SHP77 treated with DMSO at 0.1 percent for 48 hours (cell line): ENCODE data around the gene TVP23C.
A peak's percentile ranks its signal among the peaks of the same experiment; 100 is the strongest.
"Not testable (repeated sequence)": the region's sequence is repeated elsewhere in the genome, so short reads cannot be mapped to it uniquely, and the experiment has no call there.

Experiments used
- DNase-seq: peaks from one replicate; lab custom pipeline; 2025; lab: John Stamatoyannopoulos, UW

The TVP23C gene

DNA sequence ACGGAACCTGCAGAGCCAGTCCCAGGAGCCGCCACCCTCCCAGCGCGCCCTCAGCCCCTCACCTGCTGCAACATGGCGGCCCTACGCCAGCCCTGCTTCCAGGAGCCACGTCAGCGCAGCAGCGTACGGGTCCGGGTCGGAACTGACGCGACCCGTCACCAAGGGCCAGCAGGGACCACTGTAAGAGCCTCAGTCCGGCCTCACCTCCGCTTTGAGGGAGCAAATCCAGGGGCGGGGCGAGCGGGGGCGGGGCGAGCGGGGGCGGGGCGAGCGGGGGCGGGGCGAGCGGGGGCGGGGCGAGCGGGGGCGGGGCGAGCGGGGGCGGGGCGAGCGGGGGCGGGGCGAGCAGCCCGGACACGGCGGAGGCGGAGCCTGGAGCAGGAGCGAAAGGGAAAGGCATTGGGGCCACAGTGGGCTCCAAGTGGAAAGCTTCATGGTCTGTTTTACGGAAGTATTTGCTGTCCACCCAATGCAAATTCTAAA lies at the start of gene TVP23C:
TSS of gene TVP23C (minus strand) at position 109 of the 483 bp plus-strand sequence. CDS start at position 74, 35 bp downstream.
- DNase-seq = peak; percentile 37

DNA sequence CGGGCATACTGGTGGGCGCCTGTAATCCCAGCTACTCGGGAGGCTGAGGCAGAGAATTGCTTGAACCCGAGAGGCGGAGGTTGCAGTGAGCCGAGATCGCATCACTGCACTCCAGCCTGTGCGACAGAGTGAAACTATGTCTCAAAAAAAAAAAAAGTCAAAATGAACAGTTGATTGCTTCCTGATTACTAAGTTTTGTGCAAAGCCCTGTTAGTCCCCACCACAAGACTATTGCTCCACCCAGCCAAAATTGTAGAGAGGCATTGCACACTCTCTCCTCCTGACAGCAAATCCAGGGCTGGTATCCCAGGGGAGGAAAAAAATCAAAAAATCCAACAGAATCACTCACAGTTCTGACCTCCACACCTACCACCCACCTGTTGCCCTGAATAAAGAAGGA lies 29.7 kb upstream of the TVP23C start:
- DNase-seq = not testable (repeated sequence)

DNA sequence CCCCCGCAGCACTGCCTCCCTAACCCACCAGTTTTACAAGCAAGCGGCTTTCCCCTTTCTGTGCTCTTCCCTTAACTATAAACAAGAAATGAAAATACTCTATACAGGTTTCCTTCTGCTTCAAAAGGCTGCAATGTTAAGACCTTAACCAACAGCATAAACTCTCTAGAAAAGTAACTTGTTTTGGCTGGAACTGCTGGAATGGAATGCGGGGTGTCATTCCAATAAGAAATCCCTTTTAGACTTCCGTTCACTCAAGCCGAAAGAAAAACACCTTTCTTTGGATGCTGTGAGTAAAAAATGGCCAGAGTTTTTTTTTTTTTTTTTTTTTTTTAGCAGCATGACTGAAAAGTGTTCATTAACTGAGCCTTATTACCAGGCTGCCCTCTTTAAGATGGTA lies 28.7 kb upstream of the TVP23C start:
- not testable (repeated sequence) for DNase-seq

DNA sequence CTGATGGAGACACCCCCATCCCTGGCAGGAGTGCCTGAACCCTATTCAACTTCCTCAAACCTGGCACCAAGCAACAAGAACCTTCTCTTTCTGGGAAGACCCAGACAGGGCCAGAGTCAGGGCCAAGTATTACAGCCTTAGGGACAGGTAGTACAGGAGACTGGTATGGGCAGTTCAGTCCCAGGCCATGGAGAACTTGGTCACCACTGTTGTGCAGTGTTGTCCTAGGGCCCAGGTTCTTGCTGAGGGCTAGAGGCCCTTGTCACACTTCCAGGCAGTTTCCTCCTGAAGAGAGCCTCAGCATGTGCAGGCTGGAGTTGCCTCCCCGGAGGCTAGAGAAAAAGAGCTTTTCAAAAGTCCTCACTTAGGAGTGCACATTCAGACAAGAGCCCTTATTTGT lies 27.6 kb upstream of the TVP23C start:
- DNase-seq = not testable (repeated sequence)

DNA sequence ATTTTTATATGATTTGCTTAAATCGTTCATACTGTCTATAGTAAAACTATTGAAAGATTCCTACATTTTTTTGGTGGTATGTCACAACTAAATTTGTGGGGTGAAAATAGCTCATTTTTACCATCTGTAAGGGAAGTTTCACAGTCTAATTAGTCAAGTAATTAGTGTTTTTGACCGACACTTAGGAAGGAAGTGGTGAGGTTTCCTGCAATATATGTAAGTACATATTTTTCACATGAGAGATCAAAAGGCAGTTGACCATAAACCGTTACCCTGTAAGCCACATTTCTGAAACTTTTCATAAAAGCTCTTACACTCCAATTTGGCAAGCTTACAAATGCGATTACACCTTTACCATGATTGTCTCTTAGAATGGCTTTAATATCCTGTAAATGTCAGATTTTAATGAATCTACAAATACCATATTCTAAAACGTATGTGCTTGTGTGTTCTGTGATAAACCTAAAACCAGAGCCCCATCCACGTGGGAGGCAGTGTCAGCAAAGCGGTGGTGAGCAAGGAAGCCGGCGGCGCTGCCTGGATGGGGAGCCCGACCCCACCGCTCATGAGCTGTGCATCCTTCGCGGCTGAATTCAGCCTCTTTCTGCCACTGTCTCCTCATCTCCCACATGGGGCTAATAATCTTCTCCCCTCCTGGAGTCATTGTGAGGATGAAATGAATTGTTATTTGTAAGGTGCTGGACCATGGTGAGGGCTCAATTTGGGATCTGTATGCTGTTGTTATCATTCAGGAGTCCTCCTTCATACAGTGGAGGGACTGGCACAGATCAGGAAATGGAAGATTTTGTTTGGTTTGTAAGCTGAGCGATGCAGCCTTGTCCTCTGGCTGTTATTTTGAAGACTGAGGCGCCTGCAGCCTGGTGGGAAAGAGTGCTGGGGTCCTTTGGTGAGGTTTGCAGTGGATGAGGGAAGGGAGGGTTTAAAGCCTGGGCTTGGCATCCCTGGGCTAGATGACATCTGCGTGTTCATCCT lies 26.6 kb upstream of the TVP23C start:
- DNase-seq = not testable (repeated sequence)

DNA sequence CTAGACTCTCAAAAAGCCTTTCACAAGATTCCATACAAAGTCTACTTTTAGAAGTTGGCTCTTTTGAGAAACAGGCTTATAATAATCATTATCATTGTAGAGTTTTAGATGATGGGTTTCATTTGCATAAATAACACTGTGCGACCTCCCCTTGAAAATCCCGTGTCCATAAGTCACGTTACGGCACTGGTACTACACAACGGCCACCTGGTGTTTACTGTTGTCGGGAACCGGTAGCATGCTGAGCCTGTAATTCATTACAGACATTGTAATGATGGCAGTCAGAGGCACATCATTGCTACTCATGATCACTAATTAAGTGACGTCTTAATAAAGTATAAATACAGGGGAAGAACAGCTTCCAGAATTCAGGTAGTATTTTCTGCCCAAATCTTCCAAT lies 24.7 kb upstream of the TVP23C start:
- not testable (repeated sequence) for DNase-seq

DNA sequence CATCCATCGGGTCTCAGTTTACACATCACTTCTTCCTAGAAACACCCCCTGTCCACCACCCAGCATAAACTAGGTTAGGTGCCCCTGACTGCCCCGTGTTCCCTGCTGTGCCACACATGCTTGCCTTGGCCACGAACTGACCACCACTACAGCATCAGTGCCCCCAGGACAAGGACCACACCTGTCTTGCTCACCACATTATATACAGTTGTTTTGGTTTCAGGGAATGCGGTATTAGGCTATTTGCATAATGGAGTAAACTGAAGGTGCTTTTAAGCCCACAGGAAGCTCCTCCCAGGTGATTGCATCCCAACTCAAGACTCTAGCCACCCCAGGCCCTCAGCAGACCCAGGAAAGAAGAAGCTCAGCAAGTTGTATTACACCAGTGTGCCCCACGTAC lies 20.0 kb upstream of the TVP23C start:
- not testable (repeated sequence) for DNase-seq

DNA sequence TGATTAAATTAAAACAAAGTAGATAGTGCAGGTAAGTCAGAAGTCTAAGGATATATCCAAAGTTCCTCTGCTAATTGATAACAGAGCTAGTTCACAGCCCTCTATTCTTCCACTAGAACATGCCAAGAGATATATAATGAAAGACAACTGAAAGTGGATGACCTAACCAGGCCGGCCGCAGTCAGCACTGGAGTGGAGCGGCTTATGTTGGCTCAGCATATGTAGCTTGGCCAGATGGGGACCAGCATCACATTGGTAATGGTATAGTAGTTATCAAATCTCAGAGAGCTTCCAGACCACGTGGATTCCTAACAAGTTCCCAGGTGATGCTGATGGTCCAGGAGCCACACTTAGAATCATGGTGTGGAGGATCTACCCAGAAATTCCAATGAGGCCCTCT lies 18.2 kb upstream of the TVP23C start:
- DNase-seq = not testable (repeated sequence)

DNA sequence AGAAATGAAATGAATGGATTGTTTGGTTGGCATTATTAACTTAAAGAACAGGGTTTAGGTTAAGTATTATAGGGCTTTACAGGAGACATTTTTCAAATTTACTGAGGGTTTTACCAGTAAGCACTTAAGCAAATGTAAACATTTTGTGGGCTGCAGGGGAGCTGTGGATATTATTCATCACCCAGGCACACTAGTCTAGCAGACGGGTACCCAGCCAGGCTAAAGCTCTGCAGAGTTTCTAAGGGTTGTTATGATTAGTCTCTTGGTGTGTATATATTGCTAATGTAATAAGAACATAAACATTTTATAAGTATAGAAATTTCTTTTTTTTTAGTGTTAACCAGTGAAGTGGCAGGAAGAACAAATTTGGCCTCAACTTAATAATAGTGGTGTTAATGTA lies 13.6 kb upstream of the TVP23C start:
- DNase-seq = not testable (repeated sequence)

DNA sequence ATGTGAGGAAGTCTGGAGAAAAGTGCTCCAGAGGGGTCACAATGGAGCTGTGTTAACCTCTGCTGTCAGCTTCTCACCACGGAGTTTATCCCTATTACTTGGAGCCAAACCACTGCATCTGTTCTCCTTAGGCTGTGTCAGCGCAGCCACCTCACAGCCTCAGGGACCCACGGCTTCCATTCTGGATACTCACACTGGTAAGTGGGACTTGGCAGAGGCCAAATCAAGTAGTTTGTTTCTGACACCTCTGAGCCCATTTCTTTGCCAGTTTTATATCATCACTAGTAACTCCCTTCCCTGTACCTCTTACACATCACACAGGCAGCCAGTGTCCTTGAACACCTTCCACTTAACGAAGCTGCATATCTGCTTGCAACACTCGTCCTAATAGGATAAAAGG lies 11.4 kb upstream of the TVP23C start:
- DNase-seq = not testable (repeated sequence)

DNA sequence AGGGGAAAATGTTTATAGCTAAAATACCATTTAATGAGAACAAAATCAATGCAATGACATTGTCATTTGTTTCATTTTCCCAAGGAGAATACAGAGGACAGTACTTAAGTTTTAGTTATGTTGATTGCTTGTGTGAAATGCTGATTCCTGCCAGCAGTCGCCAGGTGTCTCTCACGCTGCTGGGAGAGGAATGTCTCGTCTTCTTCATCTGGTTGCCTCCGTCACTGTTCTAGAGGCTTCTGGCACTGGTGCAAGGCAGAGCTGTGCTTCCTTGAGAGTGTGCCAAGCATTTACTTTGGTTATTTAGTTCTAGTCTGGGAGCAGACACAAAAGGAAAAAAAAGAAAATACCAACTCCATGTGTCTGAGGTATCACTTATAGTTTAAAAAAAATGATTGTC lies 10.6 kb upstream of the TVP23C start:
- DNase-seq = not testable (repeated sequence)

DNA sequence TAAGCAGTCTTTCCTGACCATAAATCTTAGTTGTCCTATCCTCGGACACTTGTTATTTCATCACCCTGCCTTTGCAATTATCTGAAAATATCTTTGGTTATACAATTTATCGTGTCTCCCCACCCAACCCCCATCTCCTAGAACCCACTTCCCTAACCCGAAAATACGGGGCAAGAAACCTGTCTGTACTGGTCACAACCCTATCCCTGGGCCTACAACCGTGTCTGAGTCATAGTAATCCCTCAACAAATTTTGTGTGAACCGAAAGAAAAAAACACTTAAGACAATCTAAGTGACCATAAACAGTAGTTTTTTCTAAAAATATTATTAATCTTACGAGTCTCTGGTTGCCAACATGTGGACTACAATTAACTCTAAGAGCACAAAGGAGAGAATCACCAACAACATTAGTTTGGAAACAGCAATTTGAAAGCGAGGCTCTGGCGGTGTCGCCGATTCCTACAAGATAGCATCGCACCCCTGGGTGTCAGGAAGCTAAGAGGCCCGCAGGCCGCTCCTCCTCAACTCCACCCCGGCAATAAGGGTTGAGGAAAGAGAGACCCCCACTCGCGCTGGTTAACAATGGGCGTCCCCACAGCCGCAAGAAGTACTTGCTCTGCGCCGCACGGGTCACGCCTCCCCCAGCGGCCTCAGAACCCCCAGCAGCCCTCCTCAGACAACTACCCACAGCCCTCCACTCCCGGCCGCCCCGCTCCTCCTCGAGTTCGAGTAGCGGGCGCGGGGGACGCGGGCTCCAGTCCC lies 489 bp downstream of the TVP23C start:
- not testable (repeated sequence) for DNase-seq

DNA sequence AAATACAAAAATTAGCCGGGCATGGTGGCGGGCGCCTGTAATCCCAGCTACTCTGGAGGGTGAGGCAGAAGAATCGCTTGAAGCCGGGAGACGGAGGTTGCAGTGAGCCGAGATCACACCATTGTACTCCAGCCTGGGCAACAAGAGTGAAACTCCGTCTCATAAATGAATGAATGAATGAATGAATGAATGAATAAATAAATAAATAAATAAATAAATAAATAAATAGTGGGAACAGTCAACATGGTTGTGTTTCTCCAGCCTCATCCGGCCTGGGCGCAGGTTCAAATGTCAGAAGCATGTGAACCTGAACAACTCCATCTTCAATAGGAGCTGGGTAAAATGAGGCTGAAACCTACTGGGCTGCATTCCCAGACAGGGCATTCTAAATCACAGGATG lies 1.8 kb downstream of the TVP23C start:
- not testable (repeated sequence) for DNase-seq

DNA sequence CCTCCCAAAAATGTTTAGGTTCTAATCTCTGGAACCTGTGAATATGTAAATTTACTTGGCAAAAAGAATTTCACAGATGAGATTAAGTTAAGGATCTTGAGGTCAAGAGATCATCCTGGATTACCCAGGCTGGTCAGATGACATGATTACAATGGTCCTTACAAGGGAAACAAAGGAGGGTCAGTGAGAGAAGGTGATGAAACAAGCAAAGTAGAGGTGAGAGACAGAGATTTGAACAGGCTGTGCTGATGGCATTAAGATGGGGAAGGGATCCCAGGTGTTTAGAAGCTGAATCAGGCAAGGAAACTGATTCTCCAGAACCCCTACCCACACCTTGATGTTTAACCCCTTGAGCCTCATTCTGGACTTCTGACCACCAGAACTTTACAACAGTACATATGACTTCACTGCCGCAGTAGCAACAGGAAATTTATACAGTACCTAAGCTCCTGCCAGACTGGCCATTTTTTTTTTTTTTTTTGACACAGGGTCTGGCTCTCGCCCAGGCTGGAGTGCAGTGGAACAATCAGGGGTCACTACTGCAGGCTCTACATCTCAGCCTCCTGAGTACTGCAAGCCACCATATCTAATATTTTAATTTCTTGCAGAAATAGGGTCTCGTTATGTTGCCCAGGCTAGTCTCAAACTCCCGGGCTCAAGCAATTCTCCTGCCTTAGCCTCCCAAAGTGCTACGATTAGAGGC lies 4.7 kb downstream of the TVP23C start:
- DNase-seq = not testable (repeated sequence)

DNA sequence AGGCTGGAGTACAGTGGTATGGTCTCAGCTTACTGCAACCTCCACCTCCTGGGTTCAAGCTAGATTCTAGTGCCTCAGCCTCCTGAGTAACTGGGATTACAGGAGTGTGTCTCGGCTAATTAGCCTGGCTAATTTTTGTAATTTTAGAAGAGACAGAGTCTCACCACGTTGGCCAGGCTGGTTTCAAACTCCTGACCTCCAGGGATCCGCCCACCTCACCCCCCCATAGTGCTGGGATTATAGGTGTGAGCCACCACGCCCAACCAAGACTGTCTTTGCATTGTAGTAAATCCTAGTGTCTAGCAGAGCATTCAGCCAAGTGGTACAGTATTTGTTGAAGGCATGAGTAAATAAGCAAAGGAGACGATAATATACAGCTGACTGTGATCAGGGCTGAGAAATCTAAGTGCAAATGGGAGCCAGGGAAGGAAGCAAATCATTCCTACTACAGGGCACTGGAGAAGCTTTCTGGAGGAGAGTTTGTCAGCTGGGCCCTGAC lies 5.9 kb downstream of the TVP23C start:
- DNase-seq = not testable (repeated sequence)

DNA sequence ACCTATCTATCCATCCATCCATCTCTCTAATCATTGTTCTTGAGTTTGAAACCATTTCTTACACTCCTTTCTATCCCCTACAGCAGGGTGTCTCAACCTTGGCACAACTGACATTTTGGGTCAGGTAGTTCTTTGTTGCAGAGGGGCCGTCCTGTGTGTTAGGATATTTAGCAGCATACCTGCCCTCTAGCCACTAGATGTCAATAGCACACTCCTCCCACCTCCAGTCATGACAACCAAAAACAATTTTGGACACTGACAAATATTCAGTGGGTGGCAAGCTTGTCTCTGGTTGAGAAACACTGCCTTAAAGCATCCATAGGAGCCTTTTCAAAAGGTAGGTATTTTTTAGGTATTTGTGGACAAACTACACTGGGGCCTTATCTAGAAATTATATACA lies 10.4 kb downstream of the TVP23C start:
- DNase-seq = not testable (repeated sequence)

DNA sequence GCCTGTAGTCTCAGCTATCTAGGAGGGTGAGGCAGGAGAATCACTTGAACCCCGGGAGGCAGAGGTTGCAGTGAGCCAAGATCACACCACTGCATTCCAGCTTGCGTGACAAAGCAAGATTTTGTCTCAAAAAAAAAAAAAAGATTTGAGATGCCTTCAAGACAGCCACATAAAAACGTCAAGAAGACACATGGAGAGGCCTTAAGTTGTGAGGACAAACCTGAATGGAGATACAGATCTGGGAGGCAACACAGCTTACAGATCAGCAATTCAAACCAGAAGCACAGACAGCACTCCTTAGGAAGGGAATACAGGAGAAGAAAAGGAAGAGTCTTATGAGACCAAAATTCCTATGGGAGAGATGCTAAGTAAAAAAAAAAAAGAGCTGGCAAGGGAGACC lies 13.7 kb downstream of the TVP23C start:
- DNase-seq = not testable (repeated sequence)

DNA sequence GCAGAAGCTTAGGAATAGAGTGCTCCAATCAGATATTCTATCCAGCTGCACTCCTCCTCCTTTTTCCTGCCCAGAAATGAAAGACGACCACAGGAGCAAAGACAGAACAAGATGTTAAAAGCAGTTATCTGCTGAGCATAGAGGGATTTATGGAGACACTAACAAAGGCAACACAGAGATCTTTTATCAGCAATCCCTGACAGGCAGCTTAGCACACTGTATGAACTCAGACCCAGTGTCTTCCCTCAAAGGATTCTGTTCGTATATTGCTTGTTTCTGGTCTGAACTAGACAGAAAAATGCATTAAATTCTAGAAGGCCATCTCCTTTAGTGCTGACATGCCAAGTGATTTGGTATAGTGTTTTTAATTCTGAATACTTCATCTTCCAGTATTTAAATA lies 16.7 kb downstream of the TVP23C start:
- DNase-seq = not testable (repeated sequence)

DNA sequence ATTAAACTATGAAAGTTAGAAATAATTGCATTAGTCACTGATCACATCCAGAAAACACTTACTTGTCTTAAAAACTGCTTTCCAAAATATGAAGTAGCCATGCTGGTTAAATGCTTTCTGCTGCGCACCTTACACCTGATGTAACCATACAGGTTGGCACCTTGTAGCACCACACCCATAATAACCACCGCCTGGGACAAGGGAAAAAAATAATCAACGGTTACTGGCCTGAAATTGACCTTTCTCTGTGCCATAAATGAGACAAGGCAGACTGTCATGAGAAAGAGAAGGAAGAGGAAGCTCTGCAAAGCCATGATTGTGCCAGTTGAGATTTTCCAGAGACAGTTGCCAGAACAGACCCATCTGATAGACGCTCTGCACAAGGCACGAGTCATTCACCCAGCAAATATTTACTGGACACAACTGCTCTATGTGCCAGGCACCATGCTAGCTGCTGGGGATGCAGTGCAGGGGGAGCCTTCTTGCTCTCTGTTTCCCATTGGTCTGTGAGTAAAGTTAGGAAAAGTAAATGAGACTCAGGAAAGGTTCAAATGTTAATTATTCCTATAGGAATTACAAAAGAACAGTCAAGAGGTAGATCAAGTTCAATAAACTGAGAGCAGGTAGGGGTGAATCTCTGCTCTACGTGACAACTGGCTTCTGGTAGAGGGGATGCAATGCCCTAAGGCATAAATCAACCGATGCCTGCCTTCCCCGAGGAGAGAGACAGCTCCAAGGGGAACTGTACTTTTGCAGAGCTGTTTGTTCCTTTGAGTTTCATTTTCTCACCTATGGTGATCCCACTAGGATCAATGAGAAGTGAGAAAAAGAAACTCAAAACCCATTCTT lies 22.7 kb downstream of the TVP23C start:
- DNase-seq = not testable (repeated sequence)

DNA sequence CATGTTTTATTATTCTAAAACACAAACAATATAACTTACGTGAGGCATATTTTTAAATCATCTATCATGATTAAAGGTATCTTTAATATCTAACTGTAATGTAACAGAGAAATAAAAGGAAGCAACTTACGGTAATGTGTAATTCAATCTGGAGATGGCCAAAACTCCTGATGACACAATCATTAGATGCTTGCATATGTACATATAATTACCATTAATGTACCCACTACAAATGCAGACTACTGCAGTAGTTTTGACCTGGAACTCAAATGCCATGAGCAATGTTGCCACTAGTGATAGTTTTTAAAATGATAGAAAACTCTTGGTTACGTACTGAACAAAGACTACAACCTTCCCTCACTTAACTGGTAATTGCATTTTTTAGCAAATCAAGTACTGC lies 30.2 kb downstream of the TVP23C start:
- DNase-seq = not testable (repeated sequence)
